ENCODE results near the gene ACTBL2. TPM values are rescaled to one million over a fixed set of nuclear protein-coding genes. Genes with fewer than 3 reads are reported as not detected.

The ACTBL2 gene
- total RNA-seq, 1 donor: not detected

DNA sequence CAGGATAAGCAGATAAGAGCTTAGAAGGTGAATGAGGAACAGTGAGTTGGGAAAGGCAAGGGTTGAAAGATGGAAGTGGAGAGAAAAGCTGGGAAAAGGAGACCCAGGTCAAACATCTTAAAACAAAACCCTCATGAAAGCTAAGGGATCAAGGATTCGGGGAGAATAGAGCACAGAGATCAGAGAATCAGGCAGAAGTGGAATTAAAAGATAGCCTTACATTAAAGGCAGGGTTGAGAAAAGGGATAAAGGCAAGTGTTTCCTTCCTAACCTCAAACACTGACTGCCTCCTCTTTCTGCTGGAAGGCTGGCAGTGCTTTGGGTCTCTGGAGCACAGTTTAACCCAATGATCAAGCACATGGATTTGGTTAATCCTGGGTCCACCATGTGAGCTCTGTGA lies 28.7 kb upstream of the ACTBL2 start:
- H3K27me3 ChIP-seq (ENCODE audit: insufficient read depth, low read length): peaks cover 3% of the 10 kb centered on the region
- no peak overlapping the region for H3K27ac ChIP-seq (ENCODE audit: low read depth, low read length)
- H3K4me2 ChIP-seq (ENCODE audit: insufficient read depth, low read length): no peak overlapping the region
- no peak overlapping the region for H3K4me3 ChIP-seq (ENCODE audit: insufficient read depth, low read length)
- no peaks in the 10 kb centered on the region for H3K79me2 ChIP-seq (ENCODE audit: insufficient read depth, low read length)
- no peak overlapping the region for H2AFZ ChIP-seq (ENCODE audit: low read length)
- no peaks in the 10 kb centered on the region for H4K20me1 ChIP-seq (ENCODE audit: insufficient read depth, low read length)
- no peaks in the 10 kb centered on the region for H3K36me3 ChIP-seq (ENCODE audit: insufficient read depth, low read length)
- H3K4me1 ChIP-seq (ENCODE audit: insufficient read depth, low read length): no peaks in the 10 kb centered on the region
- DNase-seq (ENCODE audit: insufficient read length, low spot score, missing footprints): no peak
- TF ChIP-seq, protein P1, sequence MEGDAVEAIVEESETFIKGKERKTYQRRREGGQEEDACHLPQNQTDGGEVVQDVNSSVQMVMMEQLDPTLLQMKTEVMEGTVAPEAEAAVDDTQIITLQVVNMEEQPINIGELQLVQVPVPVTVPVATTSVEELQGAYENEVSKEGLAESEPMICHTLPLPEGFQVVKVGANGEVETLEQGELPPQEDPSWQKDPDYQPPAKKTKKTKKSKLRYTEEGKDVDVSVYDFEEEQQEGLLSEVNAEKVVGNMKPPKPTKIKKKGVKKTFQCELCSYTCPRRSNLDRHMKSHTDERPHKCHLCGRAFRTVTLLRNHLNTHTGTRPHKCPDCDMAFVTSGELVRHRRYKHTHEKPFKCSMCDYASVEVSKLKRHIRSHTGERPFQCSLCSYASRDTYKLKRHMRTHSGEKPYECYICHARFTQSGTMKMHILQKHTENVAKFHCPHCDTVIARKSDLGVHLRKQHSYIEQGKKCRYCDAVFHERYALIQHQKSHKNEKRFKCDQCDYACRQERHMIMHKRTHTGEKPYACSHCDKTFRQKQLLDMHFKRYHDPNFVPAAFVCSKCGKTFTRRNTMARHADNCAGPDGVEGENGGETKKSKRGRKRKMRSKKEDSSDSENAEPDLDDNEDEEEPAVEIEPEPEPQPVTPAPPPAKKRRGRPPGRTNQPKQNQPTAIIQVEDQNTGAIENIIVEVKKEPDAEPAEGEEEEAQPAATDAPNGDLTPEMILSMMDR (IDR thresholded peaks at IDR 0.05; ENCODE audit: extremely low read depth, low read depth, low read length): no peak
- no peaks in the 10 kb centered on the region for H3K9me3 ChIP-seq (ENCODE audit: low read depth, low read length)

DNA sequence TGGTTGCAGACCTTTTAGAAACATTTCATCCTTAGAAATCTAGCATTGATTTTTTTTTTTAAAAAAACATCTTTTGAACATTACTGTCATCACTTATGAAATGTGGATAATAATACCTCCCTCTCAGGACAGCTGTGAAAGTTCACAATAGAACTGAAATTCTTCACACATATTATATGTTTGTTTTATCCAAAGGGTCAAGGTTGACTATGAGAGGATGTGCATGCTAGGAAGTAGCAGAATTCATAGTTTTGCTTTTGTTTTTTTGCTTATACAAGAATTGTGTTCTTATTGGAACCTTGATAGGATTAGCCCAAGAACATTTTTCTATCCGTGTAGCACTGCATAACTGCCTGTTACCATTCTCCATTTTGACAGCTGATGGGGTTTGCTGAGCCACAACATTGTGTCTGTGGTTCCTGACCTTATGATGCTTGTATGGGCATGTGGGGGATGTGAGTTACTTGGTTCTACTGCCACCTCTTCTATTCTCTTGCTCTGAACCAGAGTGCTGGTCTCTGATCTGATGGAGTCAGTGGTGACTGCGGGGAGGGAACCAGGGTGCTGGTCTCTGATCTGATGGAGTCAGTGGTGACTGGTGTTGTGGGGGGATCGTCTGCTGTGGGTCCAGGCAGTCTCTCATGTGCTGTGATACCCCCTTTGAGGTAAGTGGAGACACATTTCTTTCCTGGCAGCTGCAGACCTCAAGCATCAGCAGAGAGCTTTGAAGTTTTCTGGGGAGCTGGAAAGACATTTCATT lies 27.1 kb upstream of the ACTBL2 start:
- peaks cover 3% of the 10 kb centered on the region for H3K27me3 ChIP-seq (ENCODE audit: insufficient read depth, low read length)
- no peaks in the 10 kb centered on the region for H3K79me2 ChIP-seq (ENCODE audit: insufficient read depth, low read length)
- H3K36me3 ChIP-seq (ENCODE audit: insufficient read depth, low read length): no peaks in the 10 kb centered on the region
- H3K27ac ChIP-seq (ENCODE audit: low read depth, low read length): no peak overlapping the region
- DNase-seq (ENCODE audit: insufficient read length, low spot score, missing footprints): no peak
- no peaks in the 10 kb centered on the region for H3K4me1 ChIP-seq (ENCODE audit: insufficient read depth, low read length)
- TF ChIP-seq, protein P1 (IDR thresholded peaks at IDR 0.05; ENCODE audit: extremely low read depth, low read depth, low read length): no peak
- no peak overlapping the region for H3K4me3 ChIP-seq (ENCODE audit: insufficient read depth, low read length)
- no peak overlapping the region for H2AFZ ChIP-seq (ENCODE audit: low read length)
- no peaks in the 10 kb centered on the region for H4K20me1 ChIP-seq (ENCODE audit: insufficient read depth, low read length)
- H3K4me2 ChIP-seq (ENCODE audit: insufficient read depth, low read length): no peak overlapping the region
- no peaks in the 10 kb centered on the region for H3K9me3 ChIP-seq (ENCODE audit: low read depth, low read length)

DNA sequence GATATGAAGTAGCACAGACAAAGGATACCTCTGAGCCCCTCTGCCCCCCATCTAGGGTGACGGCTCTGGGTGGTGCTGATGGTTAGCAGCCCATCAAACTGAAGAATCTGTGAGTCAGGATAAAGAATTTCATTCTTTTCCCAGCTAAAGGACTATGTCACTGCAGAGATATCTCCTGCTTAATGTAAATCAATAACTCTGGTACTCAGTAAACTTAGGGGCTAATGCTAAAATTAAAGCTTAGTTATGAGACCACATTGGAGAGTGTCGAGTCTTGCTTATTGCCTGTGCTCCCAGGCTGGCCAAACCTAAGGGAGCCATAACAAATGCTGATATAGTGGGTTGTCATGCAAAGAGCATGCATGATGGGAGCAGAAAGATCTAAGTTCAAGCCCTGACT lies 25.6 kb upstream of the ACTBL2 start:
- H3K27me3 ChIP-seq (ENCODE audit: insufficient read depth, low read length): peaks cover 3% of the 10 kb centered on the region
- no peaks in the 10 kb centered on the region for H3K79me2 ChIP-seq (ENCODE audit: insufficient read depth, low read length)
- H3K36me3 ChIP-seq (ENCODE audit: insufficient read depth, low read length): no peaks in the 10 kb centered on the region
- no peak overlapping the region for H2AFZ ChIP-seq (ENCODE audit: low read length)
- H3K27ac ChIP-seq (ENCODE audit: low read depth, low read length): no peak overlapping the region
- no peak for DNase-seq (ENCODE audit: insufficient read length, low spot score, missing footprints)
- no peaks in the 10 kb centered on the region for H4K20me1 ChIP-seq (ENCODE audit: insufficient read depth, low read length)
- no peak overlapping the region for H3K4me3 ChIP-seq (ENCODE audit: insufficient read depth, low read length)
- TF ChIP-seq, protein P1 (IDR thresholded peaks at IDR 0.05; ENCODE audit: extremely low read depth, low read depth, low read length): no peak
- no peaks in the 10 kb centered on the region for H3K4me1 ChIP-seq (ENCODE audit: insufficient read depth, low read length)
- no peak overlapping the region for H3K4me2 ChIP-seq (ENCODE audit: insufficient read depth, low read length)
- H3K9me3 ChIP-seq (ENCODE audit: low read depth, low read length): no peaks in the 10 kb centered on the region

GRCh38 chr5:57505272-57506200 lies 22.9 kb upstream of the ACTBL2 start:
- H3K27me3 ChIP-seq (ENCODE audit: insufficient read depth, low read length): no peaks in the 10 kb centered on the region
- no peak for DNase-seq (ENCODE audit: insufficient read length, low spot score, missing footprints)
- H4K20me1 ChIP-seq (ENCODE audit: insufficient read depth, low read length): no peaks in the 10 kb centered on the region

More at GRCh38 chr5:57505272-57506200, 22.9 kb upstream of the ACTBL2 start:
- Histone ChIP-seq H3K9me3 (ENCODE audit: low read depth, low read length) (no peaks in the 10 kb centered on the region), H3K4me3 (ENCODE audit: insufficient read depth, low read length) (no peak overlapping the region), H3K36me3 (ENCODE audit: insufficient read depth, low read length) (no peaks in the 10 kb centered on the region), H3K4me2 (ENCODE audit: insufficient read depth, low read length) (no peak overlapping the region), H2AFZ (ENCODE audit: low read length) (peak overlapping the region; percentile 56), H3K27ac (ENCODE audit: low read depth, low read length) (no peak overlapping the region), H3K4me1 (ENCODE audit: insufficient read depth, low read length) (peaks cover 9% of the 10 kb centered on the region), H3K79me2 (ENCODE audit: insufficient read depth, low read length) (no peaks in the 10 kb centered on the region)
- TF ChIP-seq, protein P1 (IDR thresholded peaks at IDR 0.05; ENCODE audit: extremely low read depth, low read depth, low read length): no peak
